DMS114 treated with DMSO at 0.1 percent for 48 hours (cell line): ENCODE measurements around the gene ALDH2.
"Not testable (repeated sequence)": the region's sequence is repeated elsewhere in the genome, so short reads cannot be mapped to it uniquely, and the experiment has no call there.

Experiments used
- DNase-seq: peaks from one replicate; lab custom pipeline; 2025; ENCODE audit not compliant: unreplicated experiment; lab: John Stamatoyannopoulos, UW

The ALDH2 gene

GRCh38 chr12:111766608-111767361 is at the start of gene ALDH2:
ALDH2 (plus strand) TSS chr12:111766933; CDS start chr12:111766983, 50 bp downstream.
- DNase-seq = no peak

- DNase-seq = not testable (repeated sequence)
These were observed 47.4 kb upstream of the ALDH2 start for GRCh38 chr12:111719316-111719715.

GRCh38 chr12:111720457-111720856 is 46.3 kb upstream of the ALDH2 start:
- DNase-seq = no peak

- not testable (repeated sequence) for DNase-seq
These were observed 42.9 kb upstream of the ALDH2 start for GRCh38 chr12:111723646-111724360.

GRCh38 chr12:111728795-111729194 is 37.9 kb upstream of the ALDH2 start:
- no peak for DNase-seq

- no peak for DNase-seq
These were observed 36.3 kb upstream of the ALDH2 start for GRCh38 chr12:111730420-111730819.

GRCh38 chr12:111732786-111733185 is 33.9 kb upstream of the ALDH2 start:
- no peak for DNase-seq

GRCh38 chr12:111733340-111733915 is 33.3 kb upstream of the ALDH2 start:
- no peak for DNase-seq

GRCh38 chr12:111739524-111739923 is 27.2 kb upstream of the ALDH2 start:
- not testable (repeated sequence) for DNase-seq

- no peak for DNase-seq
These were observed 25.4 kb upstream of the ALDH2 start for GRCh38 chr12:111741235-111741812.

- DNase-seq = no peak
These were observed 21.5 kb upstream of the ALDH2 start for GRCh38 chr12:111745211-111745610.

- DNase-seq = no peak
These were observed 19.4 kb upstream of the ALDH2 start for GRCh38 chr12:111747333-111747732.

GRCh38 chr12:111748151-111748672 is 18.5 kb upstream of the ALDH2 start:
- no peak for DNase-seq

- DNase-seq = no peak
These were observed 17.9 kb upstream of the ALDH2 start for GRCh38 chr12:111748867-111749266.

GRCh38 chr12:111749391-111749790 is 17.3 kb upstream of the ALDH2 start:
- DNase-seq = no peak

GRCh38 chr12:111753144-111753881 is 13.4 kb upstream of the ALDH2 start:
- no peak for DNase-seq

GRCh38 chr12:111754671-111755070 is 12.1 kb upstream of the ALDH2 start:
- DNase-seq = no peak

- DNase-seq = no peak
These were observed 10.5 kb upstream of the ALDH2 start for GRCh38 chr12:111756196-111756595.

GRCh38 chr12:111756681-111757080 is 10.1 kb upstream of the ALDH2 start:
- DNase-seq = no peak

GRCh38 chr12:111757361-111758119 is 9.2 kb upstream of the ALDH2 start:
- DNase-seq = no peak
